GM23338 (cell line): Measurements from ENCODE around the gene BICC1. TPM values are rescaled to one million over a fixed set of nuclear protein-coding genes. Genes with fewer than 3 reads are reported as not detected.

Experiments used
- ATAC-seq: fragments of 200-7000 bp; cut with Tn5 transposase; 3 replicates; pipeline ENCODE4 v1.9.1; 2020
- DNase-seq: peaks from one replicate; pipeline ENCODE4 v3.0.0-alpha.2; 2015; ENCODE audit warnings: low spot score
- H2AFZ ChIP-seq: fragments of 200-600 bp; sonication (generic); 2 replicates; pipeline ENCODE4 v1.8.0; 2016; ENCODE audit warnings: antibody characterized with exemption, mild to moderate bottlenecking, moderate library complexity
- H3F3A ChIP-seq: fragments of 200-600 bp; sonication (generic); replicated peaks from 2 replicates; pipeline ENCODE4 v1.8.0; 2017; ENCODE audit warnings: antibody characterized with exemption, mixed run types, low read depth
- H3K27ac ChIP-seq: fragments of 200-600 bp; sonication (generic); 2 replicates; pipeline ENCODE4 v1.6.1; 2016; ENCODE audit warnings: low read depth
- H3K27me3 ChIP-seq: fragments of 200-600 bp; sonication (generic); 2 replicates; pipeline ENCODE4 v1.8.0; 2016; ENCODE audit warnings: mild to moderate bottlenecking, mixed run types, moderate library complexity; ENCODE audit not compliant: insufficient read depth
- H3K36me3 ChIP-seq: fragments of 200-600 bp; sonication (generic); 2 replicates; pipeline ENCODE4 v1.8.0; 2016; ENCODE audit warnings: mild to moderate bottlenecking; ENCODE audit not compliant: insufficient read depth
- H3K4me1 ChIP-seq: fragments of 200-600 bp; sonication (generic); 2 replicates; pipeline ENCODE4 v1.8.0; 2016; ENCODE audit warnings: mild to moderate bottlenecking, moderate library complexity; ENCODE audit not compliant: insufficient read depth
- H3K4me2 ChIP-seq: fragments of 200-600 bp; sonication (generic); 2 replicates; pipeline ENCODE4 v1.7.1; 2017; ENCODE audit warnings: mixed run types
- H3K4me3 ChIP-seq: fragments of 200-600 bp; sonication (generic); 2 replicates; pipeline ENCODE4 v1.6.1; 2016; ENCODE audit warnings: mixed run types
- H3K79me2 ChIP-seq: fragments of 200-600 bp; sonication (generic); replicated peaks from 2 replicates; pipeline ENCODE4 v1.8.0; 2017; ENCODE audit warnings: mild to moderate bottlenecking; ENCODE audit not compliant: insufficient read depth
- H3K9me2 ChIP-seq: fragments of 200-600 bp; sonication (generic); 2 replicates; pipeline ENCODE4 v1.8.0; 2017; ENCODE audit not compliant: insufficient read depth
- H4K20me1 ChIP-seq: fragments of 200-600 bp; sonication (generic); replicated peaks from 2 replicates; pipeline ENCODE4 v1.8.0; 2017; ENCODE audit warnings: mild to moderate bottlenecking; ENCODE audit not compliant: insufficient read depth
- H3K27ac Mint-ChIP-seq: 2 replicates; pipeline ENCODE4 v1.8.0; 2020; ENCODE audit warnings: inconsistent platforms, mild to moderate bottlenecking, moderate library complexity, mixed read lengths
- H3K27me3 Mint-ChIP-seq: 3 replicates; pipeline ENCODE4 v1.8.0; 2022; ENCODE audit warnings: low read depth, mild to moderate bottlenecking, moderate library complexity, mixed read lengths, inconsistent platforms; ENCODE audit not compliant: insufficient read depth, poor library complexity
- H3K36me3 Mint-ChIP-seq: 3 replicates; pipeline ENCODE4 v1.8.0; 2021; ENCODE audit warnings: low read depth, mild to moderate bottlenecking, inconsistent platforms, moderate library complexity, mixed read lengths
- H3K4me1 Mint-ChIP-seq: 3 replicates; pipeline ENCODE4 v1.8.0; 2020; ENCODE audit warnings: mild to moderate bottlenecking, inconsistent platforms, mixed read lengths
- H3K4me3 Mint-ChIP-seq: 3 replicates; pipeline ENCODE4 v1.8.0; 2021; ENCODE audit warnings: moderate library complexity, mild to moderate bottlenecking, inconsistent platforms, mixed read lengths
- H3K9me3 Mint-ChIP-seq: 3 replicates; pipeline ENCODE4 v1.8.0; 2020; ENCODE audit warnings: moderate library complexity, mild to moderate bottlenecking, inconsistent platforms, mixed read lengths
- EZH2phosphoT487 ChIP-seq: fragments of 200-600 bp; sonication (generic); IDR thresholded peaks from one replicate; pipeline ENCODE4 v1.8.1; 2018; ENCODE audit warnings: antibody characterized with exemption; ENCODE audit not compliant: unreplicated experiment
- NANOG ChIP-seq: IDR thresholded peaks from 2 replicates; pipeline ENCODE4 v1.6.1; 2016; ENCODE audit warnings: antibody characterized with exemption, borderline replicate concordance
- ZNF114 ChIP-seq: fragments of 250-450 bp; sonication (Bioruptor Pico); IDR thresholded peaks from 2 replicates; pipeline ENCODE4 v1.5.0; 2020; ENCODE audit warnings: mild to moderate bottlenecking, moderate library complexity
- ZNF331 ChIP-seq: fragments of 250-450 bp; sonication (Bioruptor Pico); IDR thresholded peaks from 2 replicates; pipeline ENCODE4 v1.5.0; 2020; ENCODE audit warnings: low read depth, mild to moderate bottlenecking, moderate library complexity
- polyA plus RNA-seq: library from polyadenylated mRNA; unstranded; fragments of >200 nt; fragmentation: Nextera tagmentation; extraction: Ambion mirVana; gene quantifications from 2 replicates; pipeline ENCODE4 v1.2.1, GENCODE V29; 2016
- total RNA-seq: library from RNA; depleted of rRNA; stranded (reverse); fragments of >200 nt; shearing (Covaris generic); gene quantifications from 2 replicates; pipeline ENCODE4 v1.2.3, GENCODE V29; 2014
- TF ChIP-seq, protein P1 (sequence below), 2 experiments: fragments of 200-600 bp in 1 of 2; sonication (generic) in 1 of 2; conservative IDR thresholded peaks; 2 replicates each; pipeline versions ENCODE4 v1.5.1 to v1.6.1; 2016 to 2017; ENCODE audit warnings: antibody characterized with exemption in 2 of 2, low read depth in 2 of 2, mild to moderate bottlenecking in 2 of 2, moderate library complexity in 1 of 2
- TF ChIP-seq, protein P2 (sequence below): fragments of 250-450 bp; sonication (Bioruptor Pico); IDR thresholded peaks from 2 replicates; pipeline ENCODE4 v1.5.0; 2020; ENCODE audit warnings: mild to moderate bottlenecking, moderate library complexity

BICC1 gene
- total and polyA plus RNA-seq, 2 experiments from 2014 or later, result 1.3 to 2.2 TPM

DNA sequence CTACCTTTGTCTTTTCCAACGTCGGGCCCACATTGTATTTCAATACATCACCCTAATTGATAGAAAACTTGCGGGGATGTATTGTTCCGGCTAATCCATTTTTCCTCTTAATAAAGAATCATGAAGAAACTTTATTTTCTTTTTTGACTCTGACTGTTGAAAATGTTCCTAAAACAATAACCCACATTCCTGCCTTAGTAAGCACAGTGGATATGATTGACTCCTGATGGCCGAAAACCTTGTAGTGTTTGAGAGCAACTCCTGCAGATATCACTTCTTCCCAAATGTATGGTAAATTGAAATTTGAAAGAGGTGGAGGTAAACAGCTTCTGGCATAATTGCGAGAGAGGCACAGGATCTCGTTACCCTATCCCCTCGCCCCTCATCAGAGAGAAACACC, 65.7 kb downstream of the BICC1 start:
- TF ChIP-seq EZH2phosphoT487 (no peak), ZNF331 (CRISPR knock-in tag) (no peak), NANOG (no peak), ZNF114 (CRISPR knock-in tag) (no peak)
- TF ChIP-seq, protein P1, sequence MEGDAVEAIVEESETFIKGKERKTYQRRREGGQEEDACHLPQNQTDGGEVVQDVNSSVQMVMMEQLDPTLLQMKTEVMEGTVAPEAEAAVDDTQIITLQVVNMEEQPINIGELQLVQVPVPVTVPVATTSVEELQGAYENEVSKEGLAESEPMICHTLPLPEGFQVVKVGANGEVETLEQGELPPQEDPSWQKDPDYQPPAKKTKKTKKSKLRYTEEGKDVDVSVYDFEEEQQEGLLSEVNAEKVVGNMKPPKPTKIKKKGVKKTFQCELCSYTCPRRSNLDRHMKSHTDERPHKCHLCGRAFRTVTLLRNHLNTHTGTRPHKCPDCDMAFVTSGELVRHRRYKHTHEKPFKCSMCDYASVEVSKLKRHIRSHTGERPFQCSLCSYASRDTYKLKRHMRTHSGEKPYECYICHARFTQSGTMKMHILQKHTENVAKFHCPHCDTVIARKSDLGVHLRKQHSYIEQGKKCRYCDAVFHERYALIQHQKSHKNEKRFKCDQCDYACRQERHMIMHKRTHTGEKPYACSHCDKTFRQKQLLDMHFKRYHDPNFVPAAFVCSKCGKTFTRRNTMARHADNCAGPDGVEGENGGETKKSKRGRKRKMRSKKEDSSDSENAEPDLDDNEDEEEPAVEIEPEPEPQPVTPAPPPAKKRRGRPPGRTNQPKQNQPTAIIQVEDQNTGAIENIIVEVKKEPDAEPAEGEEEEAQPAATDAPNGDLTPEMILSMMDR (conservative IDR thresholded peaks at IDR 0.05; ENCODE audit: low read depth in 2 of 2), result no peak
- TF ChIP-seq, protein P2, sequence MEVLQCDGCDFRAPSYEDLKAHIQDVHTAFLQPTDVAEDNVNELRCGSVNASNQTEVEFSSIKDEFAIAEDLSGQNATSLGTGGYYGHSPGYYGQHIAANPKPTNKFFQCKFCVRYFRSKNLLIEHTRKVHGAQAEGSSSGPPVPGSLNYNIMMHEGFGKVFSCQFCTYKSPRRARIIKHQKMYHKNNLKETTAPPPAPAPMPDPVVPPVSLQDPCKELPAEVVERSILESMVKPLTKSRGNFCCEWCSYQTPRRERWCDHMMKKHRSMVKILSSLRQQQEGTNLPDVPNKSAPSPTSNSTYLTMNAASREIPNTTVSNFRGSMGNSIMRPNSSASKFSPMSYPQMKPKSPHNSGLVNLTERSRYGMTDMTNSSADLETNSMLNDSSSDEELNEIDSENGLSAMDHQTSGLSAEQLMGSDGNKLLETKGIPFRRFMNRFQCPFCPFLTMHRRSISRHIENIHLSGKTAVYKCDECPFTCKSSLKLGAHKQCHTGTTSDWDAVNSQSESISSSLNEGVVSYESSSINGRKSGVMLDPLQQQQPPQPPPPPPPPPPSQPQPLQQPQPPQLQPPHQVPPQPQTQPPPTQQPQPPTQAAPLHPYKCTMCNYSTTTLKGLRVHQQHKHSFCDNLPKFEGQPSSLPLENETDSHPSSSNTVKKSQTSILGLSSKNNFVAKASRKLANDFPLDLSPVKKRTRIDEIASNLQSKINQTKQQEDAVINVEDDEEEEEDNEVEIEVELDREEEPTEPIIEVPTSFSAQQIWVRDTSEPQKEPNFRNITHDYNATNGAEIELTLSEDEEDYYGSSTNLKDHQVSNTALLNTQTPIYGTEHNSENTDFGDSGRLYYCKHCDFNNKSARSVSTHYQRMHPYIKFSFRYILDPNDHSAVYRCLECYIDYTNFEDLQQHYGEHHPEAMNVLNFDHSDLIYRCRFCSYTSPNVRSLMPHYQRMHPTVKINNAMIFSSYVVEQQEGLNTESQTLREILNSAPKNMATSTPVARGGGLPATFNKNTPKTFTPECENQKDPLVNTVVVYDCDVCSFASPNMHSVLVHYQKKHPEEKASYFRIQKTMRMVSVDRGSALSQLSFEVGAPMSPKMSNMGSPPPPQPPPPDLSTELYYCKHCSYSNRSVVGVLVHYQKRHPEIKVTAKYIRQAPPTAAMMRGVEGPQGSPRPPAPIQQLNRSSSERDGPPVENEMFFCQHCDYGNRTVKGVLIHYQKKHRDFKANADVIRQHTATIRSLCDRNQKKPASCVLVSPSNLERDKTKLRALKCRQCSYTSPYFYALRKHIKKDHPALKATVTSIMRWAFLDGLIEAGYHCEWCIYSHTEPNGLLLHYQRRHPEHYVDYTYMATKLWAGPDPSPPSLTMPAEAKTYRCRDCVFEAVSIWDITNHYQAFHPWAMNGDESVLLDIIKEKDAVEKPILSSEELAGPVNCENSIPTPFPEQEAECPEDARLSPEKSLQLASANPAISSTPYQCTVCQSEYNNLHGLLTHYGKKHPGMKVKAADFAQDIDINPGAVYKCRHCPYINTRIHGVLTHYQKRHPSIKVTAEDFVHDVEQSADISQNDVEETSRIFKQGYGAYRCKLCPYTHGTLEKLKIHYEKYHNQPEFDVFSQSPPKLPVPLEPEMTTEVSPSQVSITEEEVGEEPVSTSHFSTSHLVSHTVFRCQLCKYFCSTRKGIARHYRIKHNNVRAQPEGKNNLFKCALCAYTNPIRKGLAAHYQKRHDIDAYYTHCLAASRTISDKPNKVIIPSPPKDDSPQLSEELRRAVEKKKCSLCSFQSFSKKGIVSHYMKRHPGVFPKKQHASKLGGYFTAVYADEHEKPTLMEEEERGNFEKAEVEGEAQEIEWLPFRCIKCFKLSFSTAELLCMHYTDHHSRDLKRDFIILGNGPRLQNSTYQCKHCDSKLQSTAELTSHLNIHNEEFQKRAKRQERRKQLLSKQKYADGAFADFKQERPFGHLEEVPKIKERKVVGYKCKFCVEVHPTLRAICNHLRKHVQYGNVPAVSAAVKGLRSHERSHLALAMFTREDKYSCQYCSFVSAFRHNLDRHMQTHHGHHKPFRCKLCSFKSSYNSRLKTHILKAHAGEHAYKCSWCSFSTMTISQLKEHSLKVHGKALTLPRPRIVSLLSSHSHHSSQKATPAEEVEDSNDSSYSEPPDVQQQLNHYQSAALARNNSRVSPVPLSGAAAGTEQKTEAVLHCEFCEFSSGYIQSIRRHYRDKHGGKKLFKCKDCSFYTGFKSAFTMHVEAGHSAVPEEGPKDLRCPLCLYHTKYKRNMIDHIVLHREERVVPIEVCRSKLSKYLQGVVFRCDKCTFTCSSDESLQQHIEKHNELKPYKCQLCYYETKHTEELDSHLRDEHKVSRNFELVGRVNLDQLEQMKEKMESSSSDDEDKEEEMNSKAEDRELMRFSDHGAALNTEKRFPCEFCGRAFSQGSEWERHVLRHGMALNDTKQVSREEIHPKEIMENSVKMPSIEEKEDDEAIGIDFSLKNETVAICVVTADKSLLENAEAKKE (CRISPR knock-in tag), result no peak
- no peak overlapping the region for H3K27ac ChIP-seq
- Mint-ChIP-seq H3K4me3 (no peak overlapping the region), H3K27ac (no peak overlapping the region), H3K27me3 (no peaks in the 10 kb centered on the region), H3K4me1 (no peaks in the 10 kb centered on the region), H3K36me3 (no peaks in the 10 kb centered on the region), H3K9me3 (peaks cover 1% of the 10 kb centered on the region; the same call in 2 of the 3 replicates)
- H3K36me3 ChIP-seq, result no peaks in the 10 kb centered on the region
- no peaks in the 10 kb centered on the region for H4K20me1 ChIP-seq
- peaks cover 5% of the 10 kb centered on the region; the same call in 1 of the 2 replicates for H3K4me1 ChIP-seq
- H3K4me3 ChIP-seq, result no peak overlapping the region
- H3K79me2 ChIP-seq, result no peaks in the 10 kb centered on the region; the same call in 1 of the 2 replicates
- no peaks in the 10 kb centered on the region for H3K9me2 ChIP-seq
- H2AFZ ChIP-seq, result no peak overlapping the region
- no peak overlapping the region for H3K4me2 ChIP-seq
- no peaks in the 10 kb centered on the region for H3K27me3 ChIP-seq
- ATAC-seq, result no peak
- no peaks in the 10 kb centered on the region for H3F3A ChIP-seq
- DNase-seq, result no peak
